Endothelial cell of umbilical vein (primary cell): ENCODE measurements around the gene OR6V1. TPM values are rescaled to one million over a fixed set of nuclear protein-coding genes. Genes with fewer than 3 reads are reported as not detected.

Experiments used
- BruUV-seq: library from RNA; stranded (reverse); fragments of 400-500 nt; replicated peaks from 2 replicates; lab custom pipeline; 2021; lab: Mats Ljungman, UMichigan
- CTCF ChIA-PET: fragments of 300-600, 350-600 bp; sonication (Branson Sonifier 250); formaldehyde crosslinking; loops from one replicate; lab custom pipeline; 2021; ENCODE audit warnings: antibody characterized with exemption, inconsistent platforms; lab: Charles Lee
- POLR2A ChIA-PET: fragments of 300-600, 350-600 bp; sonication (Branson Sonifier 250); formaldehyde crosslinking; loops from one replicate; lab custom pipeline; 2021; ENCODE audit warnings: antibody characterized with exemption, inconsistent platforms; lab: Charles Lee
- DNase-seq: peaks from one replicate; pipeline ENCODE4 v3.0.0-alpha.2; 2011; ENCODE audit warnings: low read depth, low spot score
- FAIRE-seq: peaks from 2 replicates; lab custom pipeline; 2011; peaks lifted over from hg19 to GRCh38; lab: Jason Lieb, UNC
- H2AFZ ChIP-seq: 2 replicates; pipeline ENCODE4 v1.6.0; 2012; ENCODE audit warnings: low read depth, low read length, control low read depth, inconsistent platforms
- H3K27ac ChIP-seq: 2 replicates; pipeline ENCODE4 v1.5.1; 2011; ENCODE audit warnings: low read depth, mild to moderate bottlenecking, control low read depth, low read length, moderate library complexity; ENCODE audit not compliant: insufficient read depth
- H3K27me3 ChIP-seq, 2 experiments: 2 replicates each; pipeline versions ENCODE4 v1.6.0 to v1.6.1; 2011; ENCODE audit warnings: low read length in 2 of 2, mixed read lengths in 1 of 2; ENCODE audit not compliant: control insufficient read depth in 2 of 2, insufficient read depth in 2 of 2
- H3K36me3 ChIP-seq, 2 experiments: 2 replicates in 1 of 2; 3 replicates in 1 of 2; pipeline ENCODE4 v1.5.1; 2011; ENCODE audit warnings: low read length in 2 of 2, mild to moderate bottlenecking in 1 of 2, moderate library complexity in 1 of 2; ENCODE audit not compliant: control insufficient read depth in 2 of 2, insufficient read depth in 2 of 2; ENCODE audit errors: extremely low read depth in 1 of 2
- H3K4me1 ChIP-seq: 3 replicates; pipeline ENCODE4 v1.5.1; 2011; ENCODE audit warnings: mild to moderate bottlenecking, low read length; ENCODE audit not compliant: control insufficient read depth, insufficient read depth; ENCODE audit errors: extremely low read depth
- H3K4me2 ChIP-seq: 2 replicates; pipeline ENCODE4 v1.6.1; 2011; ENCODE audit warnings: low read length, control low read depth, mixed read lengths; ENCODE audit not compliant: insufficient read depth
- H3K4me3 ChIP-seq, 3 experiments: fragments of 200-600 bp in 1 of 3; sonication (generic), shearing (Covaris generic) in 1 of 3; replicated peaks in 1 of 3; 2 replicates each; pipeline ENCODE4 v1.5.1; 2011 to 2016; ENCODE audit warnings: control low read depth in 3 of 3, low read length in 3 of 3, mild to moderate bottlenecking in 2 of 3, inconsistent platforms in 1 of 3, low read depth in 1 of 3, moderate library complexity in 1 of 3; ENCODE audit not compliant: insufficient read depth in 1 of 3
- H3K79me2 ChIP-seq: 2 replicates; pipeline ENCODE4 v1.6.0; 2012; ENCODE audit warnings: low read length, inconsistent platforms; ENCODE audit not compliant: control insufficient read depth, insufficient read depth
- H3K9ac ChIP-seq: replicated peaks from 2 replicates; pipeline ENCODE3; 2011; ENCODE audit warnings: low read length, control low read depth; ENCODE audit not compliant: insufficient read depth; ENCODE audit errors: extremely low read depth
- H3K9me1 ChIP-seq: replicated peaks from 3 replicates; pipeline ENCODE4 v1.6.0; 2011; ENCODE audit warnings: mild to moderate bottlenecking, low read length; ENCODE audit not compliant: control insufficient read depth, insufficient read depth; ENCODE audit errors: extremely low read depth
- H3K9me3 ChIP-seq: replicated peaks from 2 replicates; pipeline ENCODE4 v1.5.1; 2012; ENCODE audit warnings: low read length, inconsistent platforms; ENCODE audit not compliant: control insufficient read depth, insufficient read depth
- H4K20me1 ChIP-seq: replicated peaks from 2 replicates; pipeline ENCODE3; 2011; ENCODE audit warnings: mild to moderate bottlenecking, low read length; ENCODE audit not compliant: control insufficient read depth, insufficient read depth; ENCODE audit errors: extremely low read depth
- FOS ChIP-seq: IDR thresholded peaks from 2 replicates; pipeline ENCODE4 v1.6.1; 2011; ENCODE audit warnings: mild to moderate bottlenecking, low read length, moderate library complexity, borderline replicate concordance; ENCODE audit not compliant: insufficient read depth
- GATA2 ChIP-seq: IDR thresholded peaks from 2 replicates; pipeline ENCODE4 v1.7.0; 2011; ENCODE audit warnings: low read depth, mild to moderate bottlenecking, moderate library complexity, mixed read lengths, low read length; ENCODE audit not compliant: insufficient read length, insufficient read depth
- dilution Hi-C: fragments of 300-500 bp; cut with MboI; formaldehyde crosslinking; loops from one replicate; pipeline ENCODE4 v1.15.0; 2019; ENCODE audit warnings: low sequenced_read_pairs; ENCODE audit not compliant: extremely low pct_ligation_motif_present
- intact Hi-C: fragments of 100-400 bp; cut with micrococcal nuclease; formaldehyde crosslinking; loops from one replicate; pipeline ENCODE4 v1.10.0; 2022
- polyA plus RNA-seq, 4 experiments: library from polyadenylated mRNA; depleted of rRNA in 3 of 4; stranded (reverse) in 3 of 4; unstranded in 1 of 4; fragments of >200 nt; gene quantifications; 2 replicates each; pipeline versions ENCODE4 v1.2.1 to v1.2.3, GENCODE V29; 2011 to 2012; ENCODE audit warnings: missing spikeins in 1 of 4
- total RNA-seq: library from RNA; stranded (reverse); gene quantifications from 2 replicates; pipeline ENCODE4 v1.2.3, GENCODE V29; 2021

The OR6V1 gene
- total and polyA plus RNA-seq, 2 donors (not counting 3 experiments of a cell fraction or from before 2014, with no cell fraction given) = not detected

- intact Hi-C loops = no loop called here
- Histone ChIP-seq H3K79me2 (no peaks in the 10 kb centered on the region), H3K9ac (no peak overlapping the region), H2AFZ (no peak overlapping the region), H3K27ac (no peak overlapping the region), H3K4me1 (no peaks in the 10 kb centered on the region), H3K36me3 (no peaks in the 10 kb centered on the region), H3K27me3 (no peaks in the 10 kb centered on the region), H3K9me3 (no peaks in the 10 kb centered on the region), H4K20me1 (no peaks in the 10 kb centered on the region), H3K4me2 (no peak overlapping the region), H3K4me3 (no peak overlapping the region), H3K9me1 (no peaks in the 10 kb centered on the region)
- POLR2A ChIA-PET = no interaction called here
- no peak for TF ChIP-seq FOS
- no peak for FAIRE-seq
- dilution Hi-C loops = no loop called here
- BruUV-seq = no TSS peak
- no peak for DNase-seq
- CTCF ChIA-PET = no interaction called here
Measured at GRCh38 chr7:143063741-143064140, 11.6 kb downstream of the OR6V1 start.

GRCh38 chr7:143068446-143068845 is 16.3 kb downstream of the OR6V1 start:
- no peaks in the 10 kb centered on the region for H4K20me1 ChIP-seq
- H3K9me3 ChIP-seq = no peaks in the 10 kb centered on the region
- intact Hi-C loops (no loop called here), dilution Hi-C loops (no loop called here)
- H3K27me3 ChIP-seq = no peaks in the 10 kb centered on the region
- ChIA-PET POLR2A (no interaction called here), CTCF (no interaction called here)
- H3K4me2 ChIP-seq = no peak overlapping the region
- no peak for TF ChIP-seq GATA2
- no peaks in the 10 kb centered on the region for H3K36me3 ChIP-seq
- BruUV-seq = no TSS peak
- no peaks in the 10 kb centered on the region for H3K9me1 ChIP-seq
- no peak overlapping the region for H3K27ac ChIP-seq
- no peaks in the 10 kb centered on the region for H3K4me1 ChIP-seq
- FAIRE-seq (no peak), DNase-seq (no peak)
- no peak overlapping the region for H3K9ac ChIP-seq
- no peak overlapping the region for H2AFZ ChIP-seq
- H3K79me2 ChIP-seq = no peaks in the 10 kb centered on the region
- no peak overlapping the region for H3K4me3 ChIP-seq
